GM21423 (cell line): ENCODE measurements around the gene ZFP92.
A peak's percentile ranks its signal among the peaks of the same experiment; 100 is the strongest.

Experiments used
- ATAC-seq: cut with Tn5 transposase; IDR thresholded peaks from one replicate; pipeline ENCODE4 v1.9.1; 2021; ENCODE audit warnings: mild to moderate bottlenecking, moderate library complexity; ENCODE audit not compliant: unreplicated experiment

ZFP92 gene, protein sequence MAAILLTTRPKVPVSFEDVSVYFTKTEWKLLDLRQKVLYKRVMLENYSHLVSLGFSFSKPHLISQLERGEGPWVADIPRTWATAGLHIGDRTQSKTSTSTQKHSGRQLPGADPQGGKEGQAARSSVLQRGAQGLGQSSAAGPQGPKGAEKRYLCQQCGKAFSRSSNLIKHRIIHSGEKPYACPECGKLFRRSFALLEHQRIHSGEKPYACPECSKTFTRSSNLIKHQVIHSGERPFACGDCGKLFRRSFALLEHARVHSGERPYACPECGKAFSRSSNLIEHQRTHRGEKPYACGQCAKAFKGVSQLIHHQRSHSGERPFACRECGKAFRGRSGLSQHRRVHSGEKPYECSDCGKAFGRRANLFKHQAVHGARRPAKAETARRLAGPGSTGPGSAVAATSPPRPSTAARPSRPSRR

GRCh38 chrX:153411255-153411987 lies at the start of gene ZFP92:
Gene ZFP92 (plus strand): TSS chrX:153411472. CDS start chrX:153418323, 6,851 bp downstream.
- ATAC-seq = peak; percentile 82

- ATAC-seq = no peak
Observed at GRCh38 chrX:153361781-153362397, 49.4 kb upstream of the ZFP92 start.

DNA sequence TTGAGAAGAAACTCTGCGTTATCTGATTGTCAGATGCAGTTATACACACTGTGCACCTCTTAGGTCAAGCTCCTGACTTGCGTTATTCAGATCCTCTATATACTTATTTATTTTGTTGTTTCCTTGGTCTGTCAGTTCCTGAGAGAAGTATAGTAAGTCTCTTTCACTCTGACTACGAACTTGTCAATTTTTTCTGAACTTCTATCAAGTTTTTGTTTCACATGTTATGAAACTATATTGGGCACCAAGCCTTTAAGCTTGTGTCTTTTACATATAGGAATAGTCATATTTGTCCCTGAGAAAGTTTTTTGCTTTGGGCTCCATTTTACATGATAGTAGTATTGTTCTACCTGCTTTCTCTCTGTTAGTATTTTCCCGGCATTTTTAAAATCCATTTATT lies 45.6 kb upstream of the ZFP92 start:
- ATAC-seq = no peak

DNA sequence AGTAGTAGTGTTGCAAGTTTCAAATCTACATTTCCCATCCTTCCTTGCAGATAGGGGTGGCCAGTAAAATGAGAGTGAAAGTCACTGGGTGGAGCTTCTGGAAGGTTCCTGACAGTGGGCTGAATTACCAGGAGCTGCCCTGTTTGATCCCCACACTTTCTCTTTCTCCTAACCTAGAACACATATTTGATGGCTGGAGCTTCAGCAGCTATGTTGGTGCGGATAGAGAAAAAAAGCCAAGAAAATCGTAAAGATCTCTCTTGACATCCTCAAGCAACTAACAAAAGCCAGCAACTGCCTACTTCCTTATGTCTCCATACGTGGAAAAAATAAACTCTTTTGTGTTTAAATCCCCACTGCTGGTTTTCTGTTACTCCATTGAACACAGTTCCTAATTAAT lies 45.2 kb upstream of the ZFP92 start:
- no peak for ATAC-seq

DNA sequence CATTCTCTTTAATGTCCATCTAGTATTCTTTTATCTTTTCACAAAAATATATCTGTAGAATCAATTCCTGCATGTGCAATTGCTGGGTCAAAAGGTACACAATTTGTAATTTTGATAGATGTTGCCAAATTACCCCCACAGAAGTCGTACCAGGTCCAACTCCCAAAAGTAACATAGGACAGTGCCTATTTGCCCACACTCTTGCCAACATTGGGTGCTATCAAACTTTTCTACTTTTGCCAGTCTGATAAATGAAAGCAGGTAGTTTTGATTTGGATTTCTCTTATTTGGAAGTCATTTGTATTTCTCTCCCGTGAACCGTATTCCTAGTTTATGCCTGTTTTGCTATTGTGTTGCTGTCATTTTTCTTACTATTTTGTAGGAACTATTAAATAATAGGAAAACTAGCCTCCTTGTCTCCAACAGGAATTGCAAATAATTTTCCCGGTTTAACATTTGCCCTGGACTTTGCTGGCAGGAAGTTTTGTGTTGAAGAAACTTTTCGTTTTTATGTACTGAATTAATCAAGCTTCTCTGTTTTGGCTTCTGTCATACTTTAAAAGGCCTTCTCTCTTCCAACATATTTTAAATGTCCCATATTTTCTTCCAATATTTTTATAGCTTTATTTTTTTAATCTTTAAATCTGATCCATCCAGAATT lies 44.3 kb upstream of the ZFP92 start:
- ATAC-seq = no peak

- ATAC-seq = no peak
Observed at GRCh38 chrX:153370293-153371055, 40.8 kb upstream of the ZFP92 start.

DNA sequence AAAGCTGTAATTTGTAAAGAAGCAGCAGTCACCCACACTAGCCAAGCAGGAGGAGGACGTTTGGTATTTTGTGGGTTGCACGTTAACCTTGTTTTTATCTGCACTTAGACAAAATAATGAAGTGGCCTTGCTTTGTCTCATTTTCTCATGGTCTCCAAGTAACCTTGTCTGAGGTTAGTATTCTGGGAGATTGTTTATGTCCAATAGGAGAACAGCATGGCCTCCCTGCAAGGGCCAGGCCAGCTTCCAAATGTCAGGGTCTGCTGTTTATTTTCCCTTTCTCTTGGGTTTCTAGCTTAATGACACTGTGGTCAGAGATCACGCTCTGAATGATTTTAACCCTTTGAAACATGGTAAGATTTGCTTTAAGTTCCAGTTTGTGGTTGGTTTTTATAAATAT lies 40.0 kb upstream of the ZFP92 start:
- ATAC-seq = no peak

GRCh38 chrX:153372949-153373348 lies 38.3 kb upstream of the ZFP92 start:
- ATAC-seq = no peak

DNA sequence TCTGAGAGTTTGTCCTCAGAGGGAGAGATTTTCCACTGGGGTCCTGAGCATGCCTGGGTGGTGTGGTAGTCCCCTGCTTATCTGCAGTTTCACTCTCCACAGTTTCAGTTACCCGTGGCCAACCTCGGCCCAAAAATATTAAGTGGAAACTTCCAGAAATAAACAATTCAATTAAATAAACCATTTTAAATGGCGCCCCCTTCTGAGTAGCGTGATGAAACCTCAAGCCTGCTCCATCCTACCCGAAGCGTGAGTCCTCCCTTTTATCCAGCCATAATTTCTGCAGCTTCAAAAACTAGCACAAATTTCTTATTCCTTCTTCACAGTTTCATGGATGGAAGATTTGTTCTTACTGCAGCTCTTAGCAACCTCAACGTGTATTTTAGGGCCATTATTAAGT lies 36.8 kb upstream of the ZFP92 start:
- ATAC-seq = no peak

GRCh38 chrX:153375571-153375970 lies 35.7 kb upstream of the ZFP92 start:
- no peak for ATAC-seq

- ATAC-seq = no peak
Observed at GRCh38 chrX:153377727-153378126, 33.5 kb upstream of the ZFP92 start.

- ATAC-seq = no peak
Observed at GRCh38 chrX:153378607-153379006, 32.7 kb upstream of the ZFP92 start.

- ATAC-seq = no peak
Observed at GRCh38 chrX:153379508-153379907, 31.8 kb upstream of the ZFP92 start.

DNA sequence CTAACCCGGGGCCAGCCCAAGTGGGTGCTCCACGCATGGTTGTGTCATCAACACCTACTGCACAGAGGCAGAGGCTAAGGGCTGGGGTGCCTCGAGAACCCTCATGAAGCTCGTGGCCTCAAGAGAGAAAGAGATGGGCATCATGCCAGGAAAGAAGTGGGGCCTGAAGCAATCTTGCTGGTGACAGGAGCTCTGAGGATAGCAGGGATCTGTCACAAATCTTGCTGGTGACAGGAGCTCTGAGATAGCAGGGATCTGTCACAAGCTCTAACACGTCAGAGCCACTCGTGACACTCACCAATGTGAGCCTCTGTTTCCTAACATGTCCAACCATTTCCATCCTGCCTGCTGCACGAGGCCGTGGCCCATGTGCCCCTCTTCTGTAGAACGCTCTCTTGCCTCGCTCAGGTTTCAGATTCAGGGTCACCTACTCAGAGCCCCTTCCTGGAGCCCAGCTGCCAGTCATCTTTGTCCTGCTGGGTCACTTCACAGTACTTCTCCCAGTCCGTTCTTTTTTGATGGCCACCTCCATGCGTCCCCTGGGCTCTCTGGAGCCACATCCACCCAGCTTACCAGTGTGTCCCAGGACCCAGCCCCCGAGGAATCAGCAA lies 31.2 kb upstream of the ZFP92 start:
- no peak for ATAC-seq

DNA sequence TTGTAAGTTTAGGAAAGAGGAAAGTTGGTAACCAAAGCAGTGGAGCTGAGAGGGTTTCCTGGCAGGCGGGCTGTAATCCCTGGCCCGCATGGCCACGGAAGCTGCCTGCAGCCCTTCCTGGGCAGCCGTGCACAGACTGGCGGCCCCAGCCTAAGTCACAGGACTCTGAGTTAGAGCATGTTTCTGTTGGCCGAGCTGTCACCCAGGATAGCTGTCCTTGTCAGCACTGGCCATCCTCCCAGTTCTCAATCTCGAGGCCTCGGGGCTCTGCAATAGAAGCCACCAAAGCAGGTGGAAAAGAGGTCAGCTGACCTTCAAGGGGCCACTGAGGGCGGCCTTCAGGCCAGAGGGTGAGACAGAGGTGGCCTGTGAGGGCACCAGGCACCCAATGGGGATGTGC lies 30.6 kb upstream of the ZFP92 start:
- ATAC-seq = no peak

- no peak for ATAC-seq
Observed at GRCh38 chrX:153381684-153382532, 29.4 kb upstream of the ZFP92 start.

DNA sequence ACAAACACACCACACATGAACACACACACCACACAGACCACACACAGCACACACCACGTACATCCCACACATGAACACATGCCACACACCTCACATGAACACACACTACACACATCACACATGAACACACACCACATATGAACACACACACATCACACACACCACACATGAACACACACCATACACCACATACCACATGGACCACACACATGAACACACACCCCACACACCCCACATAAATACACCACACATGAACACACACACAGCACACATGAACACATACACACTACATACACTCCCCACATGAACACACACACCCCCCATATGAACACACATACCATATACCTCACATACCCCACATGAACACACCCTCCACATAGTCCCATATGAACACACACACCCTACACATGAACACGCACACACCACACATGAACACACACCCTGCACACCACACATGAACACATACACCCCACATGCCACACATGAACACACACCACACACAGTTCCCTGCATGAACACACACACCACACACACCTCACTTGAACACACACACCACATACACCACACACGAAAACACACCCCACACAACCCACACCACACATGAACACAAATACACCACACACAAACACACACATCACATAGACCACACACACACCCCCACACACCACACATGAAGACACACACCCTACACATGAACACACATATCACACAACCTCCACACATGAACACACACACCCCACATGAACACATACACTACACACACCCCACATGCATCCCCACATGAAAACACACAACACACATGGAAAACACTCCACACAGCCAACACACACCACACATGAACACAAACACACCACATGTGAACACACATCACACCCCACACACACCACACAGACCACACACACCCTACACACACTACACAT lies 28.4 kb upstream of the ZFP92 start:
- no peak for ATAC-seq

GRCh38 chrX:153384390-153384789 lies 26.9 kb upstream of the ZFP92 start:
- ATAC-seq = no peak
